Loucy (cell line): Measurements from ENCODE around the gene BMPR1B.

ENCODE experiments used
- CTCF ChIP-seq: fragments of 200-600 bp; sonication (generic); conservative IDR thresholded peaks from 2 replicates; pipeline ENCODE4 v1.5.1; 2014; ENCODE audit warnings: mild to moderate bottlenecking, antibody characterized with exemption, low read length
- EZH2phosphoT487 ChIP-seq: fragments of 200-600 bp; IDR thresholded peaks from 2 replicates; pipeline ENCODE4 v1.6.1; 2018; ENCODE audit warnings: antibody characterized with exemption, mild to moderate bottlenecking, moderate library complexity, borderline replicate concordance

GRCh38 chr4:95059663-95060062 lies 301.9 kb downstream of the BMPR1B start:
- no peak for TF ChIP-seq CTCF
- TF ChIP-seq EZH2phosphoT487, result no peak
